ENCODE results near the gene TOR4A.
"Not testable (repeated sequence)": the region's sequence is repeated elsewhere in the genome, so short reads cannot be mapped to it uniquely, and the experiment has no call there.

DNA sequence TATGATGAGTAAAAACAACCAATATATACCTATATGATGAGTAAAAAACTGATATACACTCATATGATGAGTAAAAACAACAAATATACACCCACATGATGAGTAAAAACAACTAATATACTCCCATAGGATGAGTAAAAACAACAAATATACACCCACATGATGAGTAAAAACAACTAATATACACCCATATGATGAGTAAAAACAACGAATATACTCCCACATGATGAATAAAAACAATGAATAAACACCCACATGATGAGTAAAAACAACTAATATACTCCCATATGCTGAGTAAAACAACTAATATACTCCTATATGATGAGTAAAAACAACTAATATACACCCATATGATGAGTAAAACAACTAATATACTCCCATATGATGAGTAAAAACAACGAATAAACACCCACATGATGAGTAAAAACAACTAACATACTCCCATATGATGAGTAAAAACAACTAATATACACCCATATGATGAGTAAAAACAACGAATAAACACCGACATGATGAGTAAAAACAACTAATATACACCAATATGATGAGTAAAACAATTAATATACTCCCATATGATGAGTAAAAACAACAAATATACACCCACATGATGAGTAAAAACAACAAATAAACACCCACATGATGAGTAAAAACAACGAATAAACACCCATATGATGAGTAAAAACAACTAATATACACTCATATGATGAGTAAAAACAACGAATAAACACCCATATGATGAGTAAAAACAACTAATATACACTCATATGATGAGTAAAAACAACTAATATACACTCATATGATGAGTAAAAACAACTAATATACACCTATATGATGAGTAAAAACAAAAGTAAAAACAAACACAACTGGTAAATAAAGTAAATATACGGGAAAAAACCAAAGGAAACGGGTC, 50.4 kb downstream of the TOR4A start:
- TF ChIP-seq EZH2 (IDR thresholded peaks at IDR 0.05); POLR2AphosphoS5 (IDR thresholded peaks at IDR 0.05; ENCODE audit: borderline replicate concordance, low read depth, low read length); FOXP2 (optimal IDR thresholded peaks at IDR 0.05; ENCODE audit: control extremely low read depth, extremely low read length, insufficient read depth): not testable (repeated sequence)

Measured in SK-N-MC (cell line).